SHP77 treated with DMSO at 0.1 percent for 48 hours (cell line): ENCODE data around the gene ATP2B2.

Experiments used
- DNase-seq: peaks from one replicate; lab custom pipeline; 2025; lab: John Stamatoyannopoulos, UW

ATP2B2 gene

GRCh38 chr3:10328460-10329071 lies 176.8 kb downstream of the ATP2B2 start:
- no peak for DNase-seq

- no peak for DNase-seq
These were observed 177.8 kb downstream of the ATP2B2 start for GRCh38 chr3:10327592-10327991.

- DNase-seq: no peak
These were observed 183.1 kb downstream of the ATP2B2 start for GRCh38 chr3:10322352-10322710.

GRCh38 chr3:10321630-10322351 lies 183.6 kb downstream of the ATP2B2 start:
- no peak for DNase-seq

GRCh38 chr3:10320320-10320677 lies 185.1 kb downstream of the ATP2B2 start:
- no peak for DNase-seq

GRCh38 chr3:10319804-10320203 lies 185.6 kb downstream of the ATP2B2 start:
- DNase-seq: no peak

- DNase-seq: no peak
These were observed 186.1 kb downstream of the ATP2B2 start for GRCh38 chr3:10319251-10319650.

- no peak for DNase-seq
These were observed 187.4 kb downstream of the ATP2B2 start for GRCh38 chr3:10317961-10318350.

GRCh38 chr3:10317311-10317960 lies 187.9 kb downstream of the ATP2B2 start:
- no peak for DNase-seq

GRCh38 chr3:10315771-10316344 lies 189.5 kb downstream of the ATP2B2 start:
- no peak for DNase-seq

GRCh38 chr3:10315101-10315500 lies 190.3 kb downstream of the ATP2B2 start:
- DNase-seq: no peak

GRCh38 chr3:10312861-10313260 lies 192.5 kb downstream of the ATP2B2 start:
- no peak for DNase-seq

- DNase-seq: no peak
These were observed 193.0 kb downstream of the ATP2B2 start for GRCh38 chr3:10312391-10312790.

GRCh38 chr3:10311710-10312109 lies 193.7 kb downstream of the ATP2B2 start:
- DNase-seq: no peak

- DNase-seq: no peak
These were observed 194.8 kb downstream of the ATP2B2 start for GRCh38 chr3:10310578-10310977.

- DNase-seq: no peak
These were observed 195.7 kb downstream of the ATP2B2 start for GRCh38 chr3:10309736-10310135.

GRCh38 chr3:10308678-10309077 lies 196.7 kb downstream of the ATP2B2 start:
- DNase-seq: no peak

GRCh38 chr3:10306156-10306555 lies 199.2 kb downstream of the ATP2B2 start:
- DNase-seq: no peak

GRCh38 chr3:10305331-10305902 lies 200.0 kb downstream of the ATP2B2 start:
- DNase-seq: no peak

- DNase-seq: no peak
These were observed 200.5 kb downstream of the ATP2B2 start for GRCh38 chr3:10304905-10305304.

GRCh38 chr3:10303785-10304184 lies 201.6 kb downstream of the ATP2B2 start:
- no peak for DNase-seq

- no peak for DNase-seq
These were observed 202.3 kb downstream of the ATP2B2 start for GRCh38 chr3:10303105-10303504.

- DNase-seq: no peak
These were observed 205.3 kb downstream of the ATP2B2 start for GRCh38 chr3:10300087-10300486.
